Activated CD4-positive, alpha-beta T cell treated with anti-CD3 and anti-CD28 coated beads, Interleukin-2, amount 50 U/mL, for 4 hours (primary cell): ENCODE results near the gene CYP1B1.
A peak's percentile ranks its signal among the peaks of the same experiment; 100 is the strongest.
"Not testable (repeated sequence)": the region's sequence is repeated elsewhere in the genome, so short reads cannot be mapped to it uniquely, and the experiment has no call there.

ENCODE experiments used
- DNase-seq, 2 experiments: peaks; one replicate each; pipeline ENCODE4 v3.0.0-alpha.2; 2020

Gene CYP1B1

DNA sequence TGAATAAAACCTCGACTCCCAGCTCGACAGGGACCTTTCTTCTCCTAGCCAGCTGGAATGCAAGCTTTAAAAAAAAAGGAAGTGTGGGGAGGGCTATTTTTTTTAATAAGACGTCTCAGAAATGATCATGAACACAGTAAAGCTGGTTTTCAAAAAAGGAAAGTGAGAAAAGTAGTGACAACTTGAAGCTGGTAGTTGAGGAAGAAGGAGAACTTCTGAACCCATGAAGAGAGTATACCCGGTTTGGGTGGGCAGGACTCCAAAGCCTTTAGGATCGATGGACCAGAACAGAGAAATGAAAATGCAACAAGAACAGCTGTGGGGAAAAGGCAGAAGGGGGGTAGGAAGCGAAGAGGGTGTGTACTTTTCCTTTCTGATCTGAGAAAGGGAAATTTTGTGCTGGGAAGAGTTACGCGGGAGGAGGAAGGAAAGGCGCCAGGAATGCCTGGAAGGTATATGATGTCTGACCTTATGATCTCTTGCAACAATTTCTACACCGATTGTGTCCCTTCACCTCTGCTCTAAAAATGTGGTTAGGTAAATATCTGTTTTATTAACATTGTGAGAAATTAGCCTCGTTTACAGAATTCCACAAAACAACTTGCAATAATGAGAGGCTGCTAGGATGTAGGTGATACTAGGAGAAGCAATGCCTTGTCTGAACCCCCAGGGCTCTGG lies 22.6 kb upstream of the CYP1B1 start:
- DNase-seq, result no peak

DNA sequence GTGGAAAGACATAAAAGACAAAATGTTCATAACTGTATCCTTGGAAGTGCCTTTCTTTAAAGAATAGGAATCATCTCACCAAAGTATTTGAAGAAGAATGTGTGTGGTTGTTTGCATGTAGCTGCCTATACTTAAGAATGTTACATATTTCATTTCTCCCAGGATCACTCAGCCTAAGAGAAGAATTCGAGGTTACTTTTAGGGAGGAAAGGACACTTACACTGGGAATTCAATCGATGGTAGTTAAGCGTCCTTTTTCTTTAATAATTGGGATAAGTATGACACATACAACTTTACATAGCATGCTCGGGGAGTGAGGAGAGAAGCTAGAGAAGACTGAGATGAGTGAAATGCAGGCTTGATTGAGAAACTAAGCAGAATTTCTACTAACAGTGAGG lies 22.0 kb upstream of the CYP1B1 start:
- no peak for DNase-seq

DNA sequence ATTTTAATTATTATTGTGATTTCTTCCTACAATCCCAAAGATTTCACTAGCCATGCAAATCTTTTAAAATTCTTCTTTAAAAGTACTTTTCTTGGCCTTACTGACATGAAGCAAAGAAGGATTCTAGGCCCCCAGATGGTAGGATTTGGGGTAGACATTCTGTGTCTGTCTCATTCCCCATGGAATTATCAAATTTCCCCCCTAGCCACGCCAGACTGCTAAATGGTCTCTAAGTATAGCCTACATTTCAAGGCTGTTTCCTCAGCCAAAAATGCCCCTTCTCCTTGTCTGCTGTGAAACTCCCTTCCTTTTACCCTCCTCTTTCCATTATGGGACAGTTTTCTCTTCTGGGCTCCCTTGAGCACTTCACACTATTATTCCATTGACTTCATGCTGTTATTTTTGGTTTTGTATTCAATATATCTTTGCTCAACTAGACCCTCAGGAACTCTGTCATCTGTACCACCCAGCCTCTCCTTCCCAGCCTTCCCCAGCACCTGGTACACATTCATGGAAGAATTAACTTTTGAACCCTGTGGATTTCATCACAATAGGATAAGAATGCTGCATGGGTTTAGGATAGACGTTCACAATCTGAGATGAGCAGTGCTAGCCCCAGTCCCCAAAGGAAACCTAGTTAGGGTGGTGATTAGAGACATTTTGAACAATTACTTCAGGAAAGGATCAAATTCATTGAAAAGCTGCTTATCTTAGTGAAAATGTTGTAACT lies 21.5 kb upstream of the CYP1B1 start:
- DNase-seq, result no peak

- no peak for DNase-seq
Measured at GRCh38 chr2:38095996-38096861, 20.3 kb upstream of the CYP1B1 start.

DNA sequence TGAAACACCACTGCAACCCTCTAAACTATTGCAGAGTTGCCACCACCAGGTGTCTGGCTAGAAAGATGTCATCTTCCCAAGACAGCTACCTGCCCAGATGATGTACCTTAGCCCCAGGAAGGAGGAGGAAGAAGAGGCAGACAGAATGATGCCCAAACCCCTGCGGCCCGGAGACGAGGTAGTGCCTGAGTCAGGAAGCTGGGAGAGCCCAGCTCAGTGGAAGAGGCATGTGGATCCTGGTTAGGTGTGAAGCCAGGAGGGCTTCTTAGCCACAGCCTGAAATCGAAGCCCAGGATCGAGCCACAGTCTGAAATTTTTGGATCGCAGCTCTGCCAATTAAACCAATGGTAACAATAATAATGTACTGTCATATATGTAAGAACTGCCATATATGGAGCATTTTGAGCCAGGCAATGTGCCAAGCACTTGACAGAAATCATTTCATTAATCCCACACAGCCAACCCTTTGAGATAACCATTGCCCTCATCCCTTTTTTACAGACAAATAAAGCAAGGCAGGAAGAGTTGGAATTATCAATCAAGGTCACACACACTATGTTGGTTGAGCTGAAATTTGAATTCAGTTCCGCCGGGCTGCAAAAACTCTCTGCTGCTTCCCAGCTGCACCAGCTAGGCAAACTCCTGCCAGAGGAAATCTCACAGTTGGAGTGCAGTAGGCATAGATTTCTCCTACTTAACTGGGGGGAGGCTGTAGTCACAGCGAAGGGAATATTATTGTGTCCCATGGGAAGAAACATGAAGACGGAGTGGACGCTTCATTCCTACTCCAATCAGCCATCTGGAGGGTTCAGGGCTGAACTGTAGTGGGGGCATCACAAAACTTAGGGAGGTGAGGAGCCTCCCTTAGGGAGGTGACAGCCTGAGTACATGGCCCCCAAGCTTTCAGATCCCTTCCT lies 19.4 kb upstream of the CYP1B1 start:
- no peak for DNase-seq

- no peak for DNase-seq
Measured at GRCh38 chr2:38093527-38094165, 17.7 kb upstream of the CYP1B1 start.

DNA sequence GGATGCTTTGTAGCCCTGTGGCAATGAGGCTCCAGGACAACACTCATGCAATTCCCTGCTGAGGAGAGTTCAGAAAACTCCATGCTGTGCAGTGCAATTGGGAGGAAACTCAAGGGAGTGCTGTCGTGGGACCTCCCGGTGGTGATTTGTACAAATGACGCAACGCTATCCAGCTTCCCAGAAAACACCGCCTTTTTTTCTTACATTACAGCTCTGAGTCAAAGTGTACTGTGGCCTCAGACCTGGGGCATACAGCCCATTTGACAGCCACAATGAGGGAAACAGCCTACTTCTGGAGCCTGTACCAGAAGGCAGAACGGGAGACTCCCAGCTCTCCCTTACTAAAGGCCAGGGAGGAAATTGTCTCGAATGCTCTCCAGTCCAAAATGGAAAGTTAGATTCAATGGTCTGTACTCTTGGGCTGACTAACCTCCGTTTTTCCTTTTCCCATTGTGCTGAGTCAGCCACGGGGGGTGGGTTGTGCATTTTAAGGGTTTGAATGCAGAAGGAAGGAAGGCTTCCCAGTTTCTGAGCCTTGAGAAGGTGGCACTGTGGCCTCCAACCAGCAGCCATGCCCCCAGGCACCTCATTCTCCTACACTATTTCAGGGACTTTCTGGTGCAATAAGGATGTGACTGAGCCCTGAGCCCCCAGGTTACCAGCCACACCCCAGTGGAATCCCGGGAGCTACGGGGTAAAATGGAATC lies 16.4 kb upstream of the CYP1B1 start:
- DNase-seq, result no peak

GRCh38 chr2:38091760-38092159 lies 15.8 kb upstream of the CYP1B1 start:
- no peak for DNase-seq

DNA sequence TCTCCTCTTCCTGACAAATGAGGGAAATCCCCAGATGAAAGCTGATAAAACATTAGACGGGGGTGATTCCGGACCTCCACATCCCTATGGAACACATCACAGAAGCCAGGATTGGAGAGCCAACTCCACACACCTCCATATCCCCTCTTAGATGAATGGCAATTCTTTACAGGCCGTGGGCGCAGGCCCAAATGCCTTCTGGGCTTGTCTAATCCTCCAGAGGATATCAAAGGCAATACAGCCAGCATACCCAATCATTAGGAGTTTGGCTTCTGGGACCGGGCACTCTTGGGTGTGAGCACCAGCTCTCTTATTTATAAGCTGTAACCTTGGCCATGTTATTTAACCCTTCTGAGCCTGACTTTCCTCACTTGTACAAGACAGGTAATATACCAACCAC lies 15.0 kb upstream of the CYP1B1 start:
- DNase-seq, result no peak

GRCh38 chr2:38090212-38090611 lies 14.3 kb upstream of the CYP1B1 start:
- DNase-seq, result not testable (repeated sequence)

DNA sequence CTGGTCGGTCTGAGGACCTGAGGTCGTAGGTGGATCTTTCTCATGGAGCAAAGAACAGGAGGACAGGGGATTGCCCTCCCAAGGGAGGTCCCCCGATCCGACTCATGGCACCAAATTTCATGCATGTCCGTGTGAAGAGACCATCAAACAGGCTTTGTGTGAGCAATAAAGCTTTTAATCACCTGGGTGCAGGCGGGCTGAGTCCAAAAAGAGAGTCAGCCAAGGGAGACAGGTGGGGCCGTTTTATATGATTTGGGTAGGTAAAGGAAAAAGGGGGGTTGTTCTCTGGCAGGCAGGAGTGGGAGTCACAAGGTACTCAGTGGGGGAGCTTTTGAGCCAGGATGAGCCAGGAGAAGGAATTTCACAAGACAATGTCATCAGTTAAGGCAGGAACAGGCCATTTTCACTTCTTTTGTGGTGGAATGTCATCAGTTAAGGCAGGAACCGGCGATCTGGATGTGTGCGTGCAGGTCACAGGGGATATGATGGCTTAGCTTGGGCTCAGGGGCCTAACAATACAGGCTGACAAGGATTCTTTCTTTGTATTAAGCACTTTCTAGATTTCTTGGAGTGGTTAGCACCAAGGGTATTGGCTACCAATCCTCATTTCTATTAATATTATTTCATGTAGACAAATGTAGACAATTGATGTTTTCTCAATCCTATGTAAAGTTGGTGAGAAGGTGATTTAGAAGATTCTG lies 10.2 kb upstream of the CYP1B1 start:
- DNase-seq, result not testable (repeated sequence)

DNA sequence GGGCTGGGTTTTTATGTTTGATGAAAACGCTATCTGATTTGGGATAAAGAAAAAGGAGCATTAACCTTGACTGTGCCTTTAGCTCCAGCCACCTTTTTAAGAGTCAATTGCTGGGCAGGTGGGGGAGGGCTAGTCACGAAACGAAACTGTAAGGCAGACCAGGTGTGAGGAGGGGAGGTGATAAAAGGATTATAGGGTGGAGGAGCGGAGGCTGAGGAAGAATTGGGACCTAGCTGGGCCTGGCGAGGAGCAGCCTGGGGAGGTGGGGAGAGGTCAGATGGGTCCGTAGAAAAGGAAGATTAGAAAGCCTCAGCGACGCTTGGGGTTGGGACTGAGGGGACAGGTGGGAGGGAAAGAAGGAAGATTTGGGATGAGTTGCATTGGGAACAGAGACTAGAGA lies 8.6 kb upstream of the CYP1B1 start:
- not testable (repeated sequence) for DNase-seq

DNA sequence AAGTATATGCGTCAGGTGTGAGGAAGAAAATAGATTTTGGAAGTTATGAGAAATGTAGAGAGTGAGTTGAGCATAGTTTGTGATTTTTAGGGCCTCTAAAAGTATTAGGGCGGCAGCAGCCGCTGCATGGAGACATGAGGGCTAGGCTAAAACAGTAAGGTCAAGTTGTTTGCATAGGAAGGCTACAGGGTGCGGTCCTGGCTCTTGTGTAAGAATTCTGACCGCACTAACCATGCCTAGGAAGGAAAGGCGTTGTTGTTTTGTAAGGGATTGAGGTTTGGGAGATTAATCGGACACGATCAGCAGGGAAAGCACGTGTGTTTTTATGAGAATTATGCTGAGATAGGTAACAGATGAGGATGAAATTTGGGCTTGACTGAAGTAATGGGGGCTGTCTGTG lies 6.8 kb upstream of the CYP1B1 start:
- not testable (repeated sequence) for DNase-seq

GRCh38 chr2:38080346-38080745 lies 4.4 kb upstream of the CYP1B1 start:
- no peak for DNase-seq

GRCh38 chr2:38079116-38080052 lies 3.4 kb upstream of the CYP1B1 start:
- no peak for DNase-seq

- no peak for DNase-seq
Measured at GRCh38 chr2:38077431-38077769, 1.4 kb upstream of the CYP1B1 start.

GRCh38 chr2:38076710-38077430 lies 919 bp upstream of the CYP1B1 start:
- peak in 1 of 2 experiments; percentile 6 for DNase-seq

DNA sequence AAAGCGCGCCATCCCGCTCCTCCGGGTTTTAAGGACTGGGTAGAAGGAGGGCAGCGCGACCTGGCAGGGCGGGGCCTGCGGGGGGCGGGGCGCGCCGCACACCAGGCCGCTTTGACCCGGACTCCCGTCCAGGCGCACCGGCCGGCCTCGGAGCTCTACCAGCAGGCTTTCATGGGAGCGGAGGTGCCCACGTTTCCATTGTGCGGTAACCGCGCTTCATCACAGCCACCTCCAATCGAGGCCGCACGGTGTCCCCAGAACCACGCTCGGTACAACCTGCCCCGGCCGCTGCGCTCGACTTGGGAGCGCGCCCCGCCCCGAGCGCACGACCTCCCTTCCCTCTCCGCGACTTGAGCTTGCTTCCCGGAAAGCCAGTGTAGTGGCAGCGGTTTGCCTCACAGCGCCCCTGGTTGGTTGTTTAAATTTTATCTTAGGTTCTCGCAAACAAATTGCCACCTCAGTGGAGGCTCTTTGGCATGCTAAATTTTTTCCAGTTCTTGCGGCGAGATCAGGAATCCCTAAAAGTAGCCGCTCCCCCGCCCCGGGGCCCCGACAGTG lies 280 bp upstream of the CYP1B1 start:
- DNase-seq, result no peak
